ENCODE results near the gene SCN9A. TPM values are rescaled to one million over a fixed set of nuclear protein-coding genes. Genes with fewer than 3 reads are reported as not detected.

The SCN9A gene
- total and polyA plus RNA-seq, 2 of the 4 experiments (the other 2 are of a cell fraction), result 40.1 to 135 TPM

- intact Hi-C loops (cut with micrococcal nuclease), result no loop called here
- Histone ChIP-seq H2AK9ac (replicated peaks; ENCODE audit: low read depth, low read length, poor library complexity) (no peak overlapping the region), H4K91ac (ENCODE audit: insufficient read depth, low read depth, low read length) (no peak overlapping the region), H3K23ac (ENCODE audit: low read depth, low read length) (no peak overlapping the region), H3K27me3 (ENCODE audit: control insufficient read depth, insufficient read depth, low read length) (no peaks in the 10 kb centered on the region), H2AFZ (replicated peaks; ENCODE audit: low read length, poor library complexity) (no peak overlapping the region), H2AK5ac (ENCODE audit: low read depth, low read length) (no peak overlapping the region), H4K20me1 (ENCODE audit: insufficient read depth, low read length) (no peaks in the 10 kb centered on the region), H3K14ac (replicated peaks; ENCODE audit: low read depth, low read length) (no peak overlapping the region; the same call in 1 of the 2 replicates), H3K4me1 (ENCODE audit: control insufficient read depth, insufficient read depth, low read length) (peaks cover 8% of the 10 kb centered on the region), H3K4ac (ENCODE audit: low read depth, low read length) (no peak overlapping the region), H3K4me3 (ENCODE audit: insufficient read depth, low read depth, low read length) (no peak overlapping the region), H3K9me3 (ENCODE audit: control insufficient read depth, insufficient read depth, low read length) (no peaks in the 10 kb centered on the region), H2BK5ac (ENCODE audit: low read depth, low read length, poor library complexity, severe bottlenecking) (peak overlapping the region; percentile 88), H3K36me3 (ENCODE audit: control insufficient read depth, insufficient read depth, low read length) (no peaks in the 10 kb centered on the region), H3K79me1 (ENCODE audit: low read depth in 1 of 2, low read length in 2 of 2) (peaks cover 0 to 13% of the 10 kb centered on the region in 2 experiments; a peak in 1 of 4 replicates), H3K9ac (ENCODE audit: low read depth, low read length) (no peak overlapping the region), H2BK20ac (ENCODE audit: low read depth, low read length) (no peak overlapping the region), H3K9me1 (ENCODE audit: insufficient read depth, low read length) (peaks cover 9% of the 10 kb centered on the region; the same call in 1 of the 2 replicates), H3K27ac (ENCODE audit: insufficient read depth, low read length) (no peak overlapping the region), H3K18ac (ENCODE audit: low read depth, low read length) (no peak overlapping the region), H4K5ac (ENCODE audit: low read depth, low read length) (no peak overlapping the region), H2BK15ac (ENCODE audit: low read depth, low read length) (0 out of 3 replicates have a peak overlapping the region, but pooled peaks have one; percentile 45), H2BK120ac (ENCODE audit: low read depth, low read length) (no peak overlapping the region), H3K56ac (ENCODE audit: extremely low read depth, insufficient read depth, low read length) (no peak overlapping the region), H3K4me2 (ENCODE audit: low read depth, low read length) (no peak overlapping the region), H4K8ac (ENCODE audit: low read depth in 2 of 2, low read length in 2 of 2) (no peak overlapping the region)
- ChIA-PET POLR2A (ENCODE audit: unreplicated experiment) (no interaction called here), CTCF (interaction anchor here (0.5 kb wide), 1 partner anchor 56 kb away, joined by 5 read pairs; no protein-coding TSS in a partner anchor)
- peak; percentile 20 for DNase-seq
- ATAC-seq (ENCODE audit: low read depth), result no peak
- in situ Hi-C loops (cut with MboI; ENCODE audit: low sequenced_read_pairs), result no loop called here
- TF ChIP-seq RCOR1 (IDR thresholded peaks at IDR 0.05; ENCODE audit: insufficient replicate concordance, low read length) (no peak), USF2 (IDR thresholded peaks at IDR 0.05; ENCODE audit: low read depth, low read length) (no peak), ELK1 (IDR thresholded peaks at IDR 0.05; ENCODE audit: borderline replicate concordance, low read depth, low read length) (no peak), POLR2A (IDR thresholded peaks at IDR 0.05; ENCODE audit: low read depth, low read length) (no peak), SMC3 (IDR thresholded peaks at IDR 0.05; ENCODE audit: low read depth, low read length) (no peak)
- dilution Hi-C loops (cut with HindIII; ENCODE audit: low sequenced_read_pairs, unreplicated experiment), result no loop called here
- BruUV-seq (replicated peaks), result no TSS peak
These were observed 137.6 kb downstream of the SCN9A start for GRCh38 chr2:166238176-166238575.
